Activated CD4-positive, CD25-positive, alpha-beta regulatory T cell (primary cell): ENCODE data around the gene ST8SIA5.

Source experiments
- DNase-seq, 4 experiments: peaks; one replicate each; lab custom pipeline; 2025; lab: John Stamatoyannopoulos, UW

Gene ST8SIA5

GRCh38 chr18:46668694-46669093 lies 88.2 kb downstream of the ST8SIA5 start:
- DNase-seq, result no peak

DNA sequence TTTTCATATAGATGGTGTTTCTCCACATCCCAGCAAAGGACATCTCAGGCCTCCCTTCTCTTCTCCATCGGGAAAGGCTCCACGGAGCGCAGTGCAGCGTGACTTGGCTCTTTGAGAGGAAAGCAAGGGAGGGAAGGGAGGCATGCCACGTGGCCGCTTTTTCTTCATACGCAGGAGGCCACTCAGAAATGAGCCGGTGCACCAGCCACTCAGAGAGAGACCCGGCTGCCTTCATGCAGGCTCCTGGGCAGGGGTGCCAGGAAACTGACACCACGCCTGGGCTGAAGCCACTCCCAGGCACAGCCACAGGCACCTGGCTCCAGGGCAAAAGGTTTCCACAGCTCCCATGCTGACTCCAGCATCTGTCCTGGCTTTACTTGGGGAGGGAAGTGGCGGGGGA lies 88.7 kb downstream of the ST8SIA5 start:
- DNase-seq, result no peak

- no peak for DNase-seq
Observed at GRCh38 chr18:46663539-46663938, 93.3 kb downstream of the ST8SIA5 start.

DNA sequence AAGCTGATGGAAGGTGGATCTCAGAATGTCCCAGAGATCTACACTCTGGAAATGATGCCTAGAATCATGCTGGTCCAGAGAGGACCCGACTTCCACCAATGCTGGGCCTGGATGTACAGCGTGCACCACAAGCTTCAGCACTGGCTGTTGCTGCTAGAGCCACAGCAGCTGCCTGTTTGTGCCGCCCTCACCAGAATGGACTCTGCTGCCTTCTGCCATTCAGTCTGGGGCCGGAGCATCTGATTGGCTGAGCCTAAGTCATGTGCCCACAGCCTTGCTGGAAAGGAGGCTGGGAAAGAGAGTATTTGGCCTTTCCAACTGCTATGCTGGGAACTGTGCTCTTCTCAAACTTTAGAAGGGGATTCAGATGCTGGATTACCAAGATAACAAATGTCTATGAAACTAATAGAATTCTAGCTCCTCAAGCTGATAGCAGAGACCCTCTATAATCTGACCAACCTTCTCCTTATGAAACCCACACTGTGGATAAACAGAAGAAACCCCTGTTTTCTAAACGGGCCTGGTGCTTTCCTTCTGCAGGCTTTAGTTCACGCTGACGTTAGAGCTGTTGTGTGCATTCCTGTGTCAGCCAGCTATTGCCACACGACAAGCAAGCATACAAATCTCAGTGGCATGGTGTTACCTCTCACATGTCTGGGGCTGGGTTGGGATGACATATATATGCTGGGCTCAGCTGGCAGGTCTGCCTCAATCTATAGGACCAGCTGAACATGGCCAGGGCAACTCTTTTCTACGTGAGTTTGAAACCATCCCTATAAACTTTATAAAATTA lies 95.7 kb downstream of the ST8SIA5 start:
- no peak for DNase-seq

DNA sequence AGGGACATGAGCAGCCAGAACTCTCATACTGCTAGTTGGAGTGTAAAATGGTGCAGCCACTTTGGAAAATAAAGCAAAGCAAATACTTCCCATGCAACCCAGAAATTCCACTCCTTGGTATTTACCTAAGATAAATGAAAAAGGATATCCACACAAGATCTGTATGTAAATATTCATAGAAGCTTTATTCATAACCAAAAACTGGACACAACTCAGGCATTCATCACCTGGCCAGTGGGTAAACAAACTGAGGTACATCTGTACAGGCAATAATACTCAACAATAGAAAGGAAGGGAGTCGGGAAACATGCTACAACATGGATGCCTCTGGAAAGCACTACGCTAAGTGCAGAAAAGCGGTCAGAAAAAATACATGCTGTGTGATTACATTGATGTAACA lies 97.4 kb downstream of the ST8SIA5 start:
- no peak for DNase-seq

GRCh38 chr18:46657115-46657955 lies 99.5 kb downstream of the ST8SIA5 start, which contains the start of gene LOXHD1:
TSS of gene LOXHD1 (minus strand) at chr18:46657220. CDS start at chr18:46657033, 187 bp downstream.
- DNase-seq, result no peak

DNA sequence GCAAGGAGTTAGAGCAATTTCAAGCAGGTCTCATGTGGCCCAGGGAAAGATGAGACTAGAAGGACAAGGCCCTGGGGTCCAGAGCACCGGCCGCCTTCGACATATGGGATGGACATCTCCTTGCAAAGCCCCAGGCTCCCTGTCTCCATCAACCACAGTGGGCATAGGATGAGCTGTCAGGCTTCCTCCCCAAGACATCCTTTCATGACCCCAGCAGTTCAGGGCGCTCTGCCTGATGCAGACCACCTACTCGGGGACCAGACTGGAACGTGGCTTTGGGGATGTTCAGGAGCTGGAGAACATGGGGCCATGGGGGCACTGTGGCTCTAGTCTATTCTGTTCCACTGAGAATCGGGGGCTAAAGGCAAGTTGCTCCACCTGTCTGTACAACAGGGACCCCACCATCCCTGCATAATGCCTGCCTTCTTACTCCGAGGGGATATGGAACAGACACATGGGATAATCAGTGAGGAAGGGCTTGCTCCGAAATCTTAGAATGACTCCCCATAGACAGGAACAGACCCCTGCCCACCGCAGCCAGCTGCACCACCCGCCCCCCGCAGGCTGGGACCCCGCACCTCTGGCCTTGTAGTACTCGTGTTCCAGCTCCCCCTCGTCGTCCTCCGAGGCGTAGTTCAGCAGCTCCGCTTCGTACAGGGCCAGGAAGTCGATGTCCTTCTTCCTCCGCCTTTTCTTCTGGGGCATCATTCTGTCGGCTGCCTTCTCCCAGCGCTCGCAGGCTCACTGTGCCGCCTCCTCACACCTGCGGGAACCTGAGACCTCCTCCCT lies 100.3 kb downstream of the ST8SIA5 start:
- DNase-seq, result no peak

GRCh38 chr18:46652372-46652771 lies 104.5 kb downstream of the ST8SIA5 start:
- DNase-seq, result no peak

DNA sequence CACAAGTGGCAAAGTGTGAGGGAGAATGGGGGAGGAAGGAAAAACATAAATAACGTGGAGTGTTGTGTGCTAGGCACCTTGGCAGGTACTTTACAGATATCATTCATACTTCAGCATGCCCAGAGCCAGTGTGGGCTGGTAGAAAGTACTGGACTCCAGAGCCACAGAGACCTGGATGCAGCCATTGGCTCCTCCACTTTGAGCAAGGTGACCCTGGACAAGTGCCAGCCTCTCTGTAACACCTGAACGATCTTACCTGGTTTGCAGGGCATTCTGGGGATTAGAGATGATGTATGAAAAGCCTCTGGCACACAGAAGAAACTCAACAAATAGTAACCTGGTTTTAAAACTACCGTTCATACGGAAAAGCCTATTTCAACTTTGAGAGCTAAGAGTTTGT lies 106.2 kb downstream of the ST8SIA5 start:
- no peak for DNase-seq

- no peak for DNase-seq
Observed at GRCh38 chr18:46649071-46649862, 107.6 kb downstream of the ST8SIA5 start.

DNA sequence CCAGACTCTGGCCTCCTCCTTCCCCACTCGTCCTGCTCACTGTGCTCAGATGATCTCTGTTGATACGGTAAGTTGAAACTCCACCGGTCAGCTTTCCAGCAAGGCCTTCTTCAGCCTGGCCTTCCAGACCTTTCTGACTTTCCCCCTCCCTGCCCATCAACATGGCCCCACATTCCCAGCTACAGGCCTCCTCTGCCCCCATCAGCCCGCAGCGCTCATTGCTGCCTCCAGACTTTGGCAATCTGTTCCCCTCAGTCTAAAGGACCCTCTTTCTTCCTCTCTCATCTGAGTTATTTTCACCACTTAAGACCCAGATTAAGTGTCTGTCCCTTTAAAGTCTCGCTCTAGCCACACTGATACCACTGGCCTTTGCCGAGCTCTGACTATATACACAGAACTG lies 110.4 kb downstream of the ST8SIA5 start:
- no peak for DNase-seq

GRCh38 chr18:46642561-46642960 lies 114.3 kb downstream of the ST8SIA5 start:
- no peak for DNase-seq

DNA sequence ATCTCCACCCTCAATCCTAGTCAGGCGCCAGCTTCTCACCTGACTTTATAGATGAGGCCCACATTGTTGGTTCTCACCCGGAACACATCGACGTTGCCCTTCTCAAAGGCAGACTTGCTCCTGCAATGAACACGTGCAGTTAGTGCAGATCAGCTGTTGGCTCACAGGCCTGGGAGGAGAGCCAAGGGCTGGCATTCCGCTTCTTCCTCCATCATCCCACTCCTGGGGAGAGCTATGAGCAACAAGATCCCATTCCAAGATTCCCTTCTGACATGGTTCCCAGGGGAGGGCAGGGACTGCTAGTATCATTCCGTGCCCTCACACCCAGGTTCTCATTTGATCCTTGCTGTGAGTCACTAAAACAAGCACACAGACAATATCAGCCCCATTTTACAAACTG lies 114.9 kb downstream of the ST8SIA5 start:
- DNase-seq, result no peak

DNA sequence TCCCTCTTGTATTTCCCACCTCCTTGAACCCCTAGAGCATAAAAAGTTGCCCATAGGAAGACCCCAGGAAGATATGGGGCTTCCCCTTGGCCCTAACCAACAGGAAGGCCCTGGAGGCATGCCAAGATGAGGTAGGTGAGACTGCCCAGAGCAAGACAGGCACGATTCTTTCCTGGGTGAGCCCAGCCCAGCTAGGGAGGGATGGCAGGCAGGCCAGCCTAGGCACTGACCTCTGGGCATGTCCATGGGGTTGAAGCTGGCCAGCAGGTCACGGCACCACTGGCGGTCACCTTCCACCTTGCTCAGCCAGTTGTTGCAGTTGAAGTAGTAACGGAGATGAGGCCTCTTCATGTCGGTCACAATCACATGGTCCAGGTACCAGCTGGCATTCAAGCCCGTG lies 117.5 kb downstream of the ST8SIA5 start:
- DNase-seq, result no peak

- DNase-seq, result no peak
Observed at GRCh38 chr18:46636040-46636630, 120.7 kb downstream of the ST8SIA5 start.

DNA sequence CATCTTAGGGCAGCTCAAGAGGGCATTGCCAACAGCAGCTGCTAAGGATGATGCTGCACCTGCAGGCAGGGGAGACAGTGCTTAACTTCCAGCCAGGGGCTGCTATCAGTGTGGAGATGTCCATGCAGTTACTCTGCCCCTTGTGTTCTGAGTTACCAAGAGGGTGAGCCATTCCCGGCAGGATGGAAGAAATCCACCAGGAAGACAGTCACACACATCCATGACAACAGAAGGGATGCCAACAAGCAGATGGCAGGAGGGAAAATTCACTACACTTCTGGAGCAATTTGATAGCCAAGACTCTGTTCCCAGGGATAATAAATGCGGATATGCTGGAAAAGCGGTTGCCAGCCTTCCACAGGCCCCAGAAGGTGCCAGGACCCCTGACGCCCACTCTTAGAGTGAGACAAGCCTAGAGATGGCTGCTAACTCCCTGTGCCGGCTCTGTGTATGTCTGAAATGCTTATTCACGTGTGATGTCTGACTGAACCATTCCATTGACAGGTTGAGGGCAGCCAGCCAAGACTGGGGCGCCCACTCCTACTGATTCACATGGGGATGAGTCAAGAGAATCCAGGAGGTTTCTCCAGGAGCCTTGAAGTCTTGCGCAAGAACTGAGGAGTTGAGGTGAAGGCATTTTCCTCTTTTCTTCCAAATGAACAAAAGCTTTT lies 124.3 kb downstream of the ST8SIA5 start:
- no peak for DNase-seq

- no peak for DNase-seq
Observed at GRCh38 chr18:46630991-46631390, 125.9 kb downstream of the ST8SIA5 start.

DNA sequence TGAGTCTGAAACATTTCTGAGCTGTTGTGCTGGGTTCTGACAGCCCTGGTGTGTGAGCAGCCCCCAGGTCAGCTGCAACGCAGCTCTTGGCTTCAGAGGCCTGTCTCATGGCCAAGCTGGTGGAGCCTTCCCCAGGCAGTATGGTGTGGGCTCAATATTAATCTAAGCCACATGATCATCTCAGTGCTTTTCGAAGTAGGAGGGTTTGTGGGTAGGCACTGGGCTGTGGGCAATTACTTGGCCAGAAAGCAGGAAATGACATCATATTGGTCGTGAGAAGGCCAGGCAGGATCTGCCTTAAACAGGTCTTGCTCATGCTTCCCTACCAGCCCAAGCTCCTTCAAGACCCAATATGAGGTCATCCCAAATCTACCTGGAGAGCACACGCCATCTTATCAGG lies 126.7 kb downstream of the ST8SIA5 start:
- no peak for DNase-seq

DNA sequence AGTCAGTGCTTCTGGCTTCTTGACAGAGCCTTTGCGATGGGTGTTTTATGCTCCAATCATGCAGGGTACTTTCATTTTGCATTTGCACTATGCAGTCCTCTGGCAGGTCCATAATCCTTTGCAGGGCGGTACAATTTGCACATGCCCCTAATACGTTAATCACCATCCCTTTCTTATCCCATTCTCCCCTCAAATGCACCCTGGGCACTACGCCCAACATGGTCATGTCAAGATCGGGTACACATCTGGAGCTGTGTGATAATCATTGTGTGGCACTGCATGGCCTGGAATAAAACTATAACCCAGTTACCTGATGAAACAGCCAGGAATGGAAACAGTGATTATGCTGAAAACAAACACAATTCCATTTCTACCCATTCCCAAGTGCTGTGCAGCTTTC lies 127.5 kb downstream of the ST8SIA5 start:
- no peak for DNase-seq

GRCh38 chr18:46628206-46628605 lies 128.6 kb downstream of the ST8SIA5 start:
- DNase-seq, result no peak

GRCh38 chr18:46627136-46627535 lies 129.7 kb downstream of the ST8SIA5 start:
- DNase-seq, result no peak
